Measurements from ENCODE around the gene NECAB2. TPM values are rescaled to one million over a fixed set of nuclear protein-coding genes. Genes with fewer than 3 reads are reported as not detected.

Gene NECAB2
- total and polyA plus RNA-seq, 2 experiments from 2014 or later: 1.6 to 5.1 TPM

- TF ChIP-seq ZNF462 (CRISPR knock-in tag; IDR thresholded peaks at IDR 0.05) (no peak), POLR2AphosphoS5 (IDR thresholded peaks at IDR 0.05; ENCODE audit: low read depth) (no peak), REST (IDR thresholded peaks at IDR 0.05; ENCODE audit: unreplicated experiment) (no peak), NANOG (IDR thresholded peaks at IDR 0.05; ENCODE audit: borderline replicate concordance) (no peak), CREB1 (CRISPR knock-in tag; IDR thresholded peaks at IDR 0.05; ENCODE audit: low read depth) (no peak)
These were observed 84.1 kb downstream of the NECAB2 start (continued) for GRCh38 chr16:84052071-84052622.

Small RNAs within 50 kb of the gene (small RNA-seq; reads per million reads assigned to genes)
- gene RNA5SP432 (ENCODE audit: low replicate concordance): not detected

Other genes with a start within 250 kb of the NECAB2 start
- gene HSBP1, start 160.3 kb upstream of the NECAB2 start, total RNA-seq (2014; rRNA removed; shearing (Covaris generic)): 44.5 and 71.0 TPM in 2 replicates
- 817 and 832 TPM in 2 replicates for gene HSBP1, start 160.3 kb upstream of the NECAB2 start, polyA plus RNA-seq (2016; fragmentation: Nextera tagmentation; extraction: Ambion mirVana)
- gene MLYCD, start 69.1 kb upstream of the NECAB2 start, total RNA-seq (2014; rRNA removed; shearing (Covaris generic)): 6.5 and 7.2 TPM in 2 replicates
- gene MLYCD, start 69.1 kb upstream of the NECAB2 start, polyA plus RNA-seq (2016; fragmentation: Nextera tagmentation; extraction: Ambion mirVana): 2.3 and 3.2 TPM in 2 replicates
- gene OSGIN1, start 15.0 kb upstream of the NECAB2 start, total RNA-seq (2014; rRNA removed; shearing (Covaris generic)): 0.89 and 1.6 TPM in 2 replicates
- 0.32 and 0.94 TPM in 2 replicates for gene OSGIN1, start 15.0 kb upstream of the NECAB2 start, polyA plus RNA-seq (2016; fragmentation: Nextera tagmentation; extraction: Ambion mirVana)
- gene SLC38A8, start 74.6 kb downstream of the NECAB2 start, total RNA-seq (2014; rRNA removed; shearing (Covaris generic)): not detected in 2 replicates
- gene SLC38A8, start 74.6 kb downstream of the NECAB2 start, polyA plus RNA-seq (2016; fragmentation: Nextera tagmentation; extraction: Ambion mirVana): not detected in 2 replicates
- 44.3 and 49.3 TPM in 2 replicates for gene MBTPS1, start 148.7 kb downstream of the NECAB2 start, total RNA-seq (2014; rRNA removed; shearing (Covaris generic))
- 18.1 and 20.7 TPM in 2 replicates for gene MBTPS1, start 148.7 kb downstream of the NECAB2 start, polyA plus RNA-seq (2016; fragmentation: Nextera tagmentation; extraction: Ambion mirVana)
- gene HSDL1, start 176.9 kb downstream of the NECAB2 start, total RNA-seq (2014; rRNA removed; shearing (Covaris generic)): 46.1 and 47.4 TPM in 2 replicates
- 15.2 and 16.6 TPM in 2 replicates for gene HSDL1, start 176.9 kb downstream of the NECAB2 start, polyA plus RNA-seq (2016; fragmentation: Nextera tagmentation; extraction: Ambion mirVana)
- 0.42 TPM in 1 of 2 replicates, not detected in the other for gene DNAAF1, start 177.1 kb downstream of the NECAB2 start, total RNA-seq (2014; rRNA removed; shearing (Covaris generic))
- gene DNAAF1, start 177.1 kb downstream of the NECAB2 start, polyA plus RNA-seq (2016; fragmentation: Nextera tagmentation; extraction: Ambion mirVana): 0.28 and 0.42 TPM in 2 replicates
- gene TAF1C, start 218.8 kb downstream of the NECAB2 start, total RNA-seq (2014; rRNA removed; shearing (Covaris generic)): 51.9 and 57.4 TPM in 2 replicates
- 37.2 and 39.1 TPM in 2 replicates for gene TAF1C, start 218.8 kb downstream of the NECAB2 start, polyA plus RNA-seq (2016; fragmentation: Nextera tagmentation; extraction: Ambion mirVana)
- gene ADAD2, start 222.9 kb downstream of the NECAB2 start, total RNA-seq (2014; rRNA removed; shearing (Covaris generic)): 1.5 and 4.5 TPM in 2 replicates
- gene ADAD2, start 222.9 kb downstream of the NECAB2 start, polyA plus RNA-seq (2016; fragmentation: Nextera tagmentation; extraction: Ambion mirVana): 1.1 and 1.6 TPM in 2 replicates

Measured in GM23338 (cell line).